Nephron progenitor cell (in vitro differentiated cells): ENCODE data around the gene TANK.

Experiments
- DNase-seq: peaks from one replicate; pipeline ENCODE4 v3.0.0; 2021
- H3K27ac Mint-ChIP-seq: 2 replicates; pipeline ENCODE4 v1.8.0; 2021; ENCODE audit warnings: mild to moderate bottlenecking, moderate library complexity, mixed read lengths
- H3K27me3 Mint-ChIP-seq: 2 replicates; pipeline ENCODE4 v1.8.0; 2021; ENCODE audit warnings: mild to moderate bottlenecking, low read depth, mixed read lengths; ENCODE audit not compliant: poor library complexity
- H3K36me3 Mint-ChIP-seq: 2 replicates; pipeline ENCODE4 v1.8.0; 2021; ENCODE audit warnings: low read depth, mixed read lengths
- H3K4me1 Mint-ChIP-seq: 2 replicates; pipeline ENCODE4 v1.8.0; 2021; ENCODE audit warnings: mixed read lengths
- H3K4me3 Mint-ChIP-seq: 2 replicates; pipeline ENCODE4 v1.8.0; 2021; ENCODE audit warnings: mild to moderate bottlenecking, moderate library complexity, mixed read lengths
- H3K9me3 Mint-ChIP-seq: 2 replicates; pipeline ENCODE4 v1.8.0; 2021; ENCODE audit warnings: mild to moderate bottlenecking, moderate library complexity, mixed read lengths
- TF ChIP-seq, protein P1 (sequence below): fragments of 200-600 bp; sonication (generic); IDR thresholded peaks from 2 replicates; pipeline ENCODE4 v1.5.0; 2021; ENCODE audit warnings: antibody characterized with exemption

Gene TANK

GRCh38 chr2:161160226-161161073, at the start of gene TANK:
TANK (plus strand) TSS chr2:161160428; CDS start chr2:161179663, 19,235 bp downstream.
- Mint-ChIP-seq H3K27ac (peak within 1 kb of the TSS; percentile 100), H3K27me3 (no peaks in the 10 kb centered on the region), H3K4me3 (peak within 1 kb of the TSS; percentile 100), H3K9me3 (no peaks in the 10 kb centered on the region), H3K4me1 (peaks cover 29% of the 10 kb centered on the region), H3K36me3 (peaks cover 14% of the 10 kb centered on the region)
- peak; percentile 83 for DNase-seq
- TF ChIP-seq, protein P1, sequence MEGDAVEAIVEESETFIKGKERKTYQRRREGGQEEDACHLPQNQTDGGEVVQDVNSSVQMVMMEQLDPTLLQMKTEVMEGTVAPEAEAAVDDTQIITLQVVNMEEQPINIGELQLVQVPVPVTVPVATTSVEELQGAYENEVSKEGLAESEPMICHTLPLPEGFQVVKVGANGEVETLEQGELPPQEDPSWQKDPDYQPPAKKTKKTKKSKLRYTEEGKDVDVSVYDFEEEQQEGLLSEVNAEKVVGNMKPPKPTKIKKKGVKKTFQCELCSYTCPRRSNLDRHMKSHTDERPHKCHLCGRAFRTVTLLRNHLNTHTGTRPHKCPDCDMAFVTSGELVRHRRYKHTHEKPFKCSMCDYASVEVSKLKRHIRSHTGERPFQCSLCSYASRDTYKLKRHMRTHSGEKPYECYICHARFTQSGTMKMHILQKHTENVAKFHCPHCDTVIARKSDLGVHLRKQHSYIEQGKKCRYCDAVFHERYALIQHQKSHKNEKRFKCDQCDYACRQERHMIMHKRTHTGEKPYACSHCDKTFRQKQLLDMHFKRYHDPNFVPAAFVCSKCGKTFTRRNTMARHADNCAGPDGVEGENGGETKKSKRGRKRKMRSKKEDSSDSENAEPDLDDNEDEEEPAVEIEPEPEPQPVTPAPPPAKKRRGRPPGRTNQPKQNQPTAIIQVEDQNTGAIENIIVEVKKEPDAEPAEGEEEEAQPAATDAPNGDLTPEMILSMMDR = no peak

GRCh38 chr2:161111531-161111930, 48.7 kb upstream of the TANK start:
- H3K4me1 Mint-ChIP-seq = no peaks in the 10 kb centered on the region

GRCh38 chr2:161112908-161113307, 47.3 kb upstream of the TANK start:
- no peak overlapping the region for H3K4me3 Mint-ChIP-seq
- no peak overlapping the region for H3K27ac Mint-ChIP-seq
- TF ChIP-seq, protein P1 = no peak
- no peak for DNase-seq
- H3K36me3 Mint-ChIP-seq = no peaks in the 10 kb centered on the region
- H3K9me3 Mint-ChIP-seq = no peaks in the 10 kb centered on the region
- H3K4me1 Mint-ChIP-seq = no peaks in the 10 kb centered on the region
- no peaks in the 10 kb centered on the region for H3K27me3 Mint-ChIP-seq

More at GRCh38 chr2:161111531-161111930, 48.7 kb upstream of the TANK start:
- H3K4me3 Mint-ChIP-seq = no peak overlapping the region
- no peak for DNase-seq
- H3K27ac Mint-ChIP-seq = no peak overlapping the region
- TF ChIP-seq, protein P1 = no peak
- H3K9me3 Mint-ChIP-seq = no peaks in the 10 kb centered on the region
- no peaks in the 10 kb centered on the region for H3K36me3 Mint-ChIP-seq
- no peaks in the 10 kb centered on the region for H3K27me3 Mint-ChIP-seq

GRCh38 chr2:161113693-161114575, 46.3 kb upstream of the TANK start:
- Mint-ChIP-seq H3K36me3 (no peaks in the 10 kb centered on the region), H3K27ac (no peak overlapping the region), H3K4me1 (no peaks in the 10 kb centered on the region), H3K27me3 (no peaks in the 10 kb centered on the region), H3K9me3 (no peaks in the 10 kb centered on the region), H3K4me3 (no peak overlapping the region)
- no peak for DNase-seq
- TF ChIP-seq, protein P1 = no peak

- no peaks in the 10 kb centered on the region for H3K36me3 Mint-ChIP-seq
- TF ChIP-seq, protein P1 = no peak
- H3K4me3 Mint-ChIP-seq = no peak overlapping the region
- DNase-seq = no peak
- H3K9me3 Mint-ChIP-seq = no peaks in the 10 kb centered on the region
- peaks cover 6% of the 10 kb centered on the region for H3K4me1 Mint-ChIP-seq
- no peaks in the 10 kb centered on the region for H3K27me3 Mint-ChIP-seq
- no peak overlapping the region for H3K27ac Mint-ChIP-seq
Measured at GRCh38 chr2:161115205-161115604, 45.0 kb upstream of the TANK start.
